Measurements from ENCODE around the gene IRF1. TPM values are rescaled to one million over a fixed set of nuclear protein-coding genes. Genes with fewer than 3 reads are reported as not detected.

The IRF1 gene
- total RNA-seq, 1 donor from 2014 or later = 155 TPM

DNA sequence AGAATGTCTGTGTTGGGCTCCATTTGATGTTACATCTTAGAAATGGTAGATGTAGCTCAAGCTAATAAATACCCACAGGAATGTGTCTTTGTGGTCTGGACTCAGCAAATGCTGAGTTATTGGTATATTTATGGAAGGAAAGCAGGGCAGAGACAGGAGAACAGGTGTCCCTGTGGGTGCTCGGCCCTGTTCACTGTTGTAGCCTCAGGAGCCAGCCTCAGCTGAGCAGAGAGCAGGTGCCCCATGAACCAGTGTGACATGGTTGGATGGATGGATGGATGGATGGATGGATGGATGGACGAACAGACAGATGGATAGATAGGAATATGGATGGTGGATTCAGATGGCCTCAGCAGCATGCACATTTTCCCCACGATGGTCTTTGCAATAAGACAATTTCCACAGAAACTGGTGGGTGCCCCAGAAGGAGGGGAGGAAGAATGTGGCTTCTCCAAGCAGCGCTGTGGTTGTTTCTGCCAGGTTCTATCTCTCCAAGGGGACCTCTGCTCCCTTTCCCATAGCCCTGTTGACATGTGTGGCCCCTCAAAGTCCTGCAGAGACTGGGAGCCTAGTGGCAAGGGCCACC is 8.2 kb upstream of the IRF1 start:
- H3K4me3 Mint-ChIP-seq (ENCODE audit: low read depth) = no peak overlapping the region
- peak overlapping the region; percentile 48 for H3K27ac Mint-ChIP-seq
- H3K36me3 Mint-ChIP-seq (ENCODE audit: low read depth) = no peaks in the 10 kb centered on the region
- DNase-seq (ENCODE audit: low spot score) = no peak
- peaks cover 34% of the 10 kb centered on the region for H3K4me1 Mint-ChIP-seq (ENCODE audit: low read depth)
- intact Hi-C loops (cut with micrococcal nuclease) = loop anchor here (5.0 to 10.0 kb wide), 4 partner anchors 321 to 556 kb away; partner anchors contain the start of genes AFF4 and HSPA4
- H3K27me3 Mint-ChIP-seq (ENCODE audit: low read depth) = no peaks in the 10 kb centered on the region
- H3K9me3 Mint-ChIP-seq = no peaks in the 10 kb centered on the region

DNA sequence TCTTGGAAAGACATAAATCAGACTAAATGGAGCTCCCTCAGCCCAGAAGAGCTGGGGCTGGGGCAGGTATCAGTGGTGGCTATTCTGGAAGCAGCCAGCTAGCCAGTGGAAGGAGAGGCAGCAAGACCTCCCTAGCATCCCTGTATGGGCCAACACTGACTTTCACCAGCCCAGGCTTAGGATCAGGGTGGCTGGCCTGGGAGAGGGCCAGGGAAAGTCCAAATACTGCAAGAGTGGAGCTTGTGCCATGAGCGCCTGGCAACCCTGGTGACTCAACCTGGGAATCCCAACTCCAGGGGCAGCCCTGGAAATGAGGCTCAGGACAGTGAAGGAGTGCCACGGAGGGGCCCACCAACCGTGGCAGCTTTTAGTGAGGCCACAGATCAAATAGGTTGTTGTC is 7.6 kb upstream of the IRF1 start:
- intact Hi-C loops (cut with micrococcal nuclease) = loop anchor here (5.0 to 10.0 kb wide), 4 partner anchors 321 to 557 kb away; partner anchors contain the start of genes AFF4 and HSPA4
- Mint-ChIP-seq H3K27me3 (ENCODE audit: low read depth) (no peaks in the 10 kb centered on the region), H3K4me3 (ENCODE audit: low read depth) (no peak overlapping the region), H3K4me1 (ENCODE audit: low read depth) (peaks cover 41% of the 10 kb centered on the region), H3K27ac (no peak overlapping the region), H3K9me3 (no peaks in the 10 kb centered on the region), H3K36me3 (ENCODE audit: low read depth) (no peaks in the 10 kb centered on the region)
- no peak for DNase-seq (ENCODE audit: low spot score)

DNA sequence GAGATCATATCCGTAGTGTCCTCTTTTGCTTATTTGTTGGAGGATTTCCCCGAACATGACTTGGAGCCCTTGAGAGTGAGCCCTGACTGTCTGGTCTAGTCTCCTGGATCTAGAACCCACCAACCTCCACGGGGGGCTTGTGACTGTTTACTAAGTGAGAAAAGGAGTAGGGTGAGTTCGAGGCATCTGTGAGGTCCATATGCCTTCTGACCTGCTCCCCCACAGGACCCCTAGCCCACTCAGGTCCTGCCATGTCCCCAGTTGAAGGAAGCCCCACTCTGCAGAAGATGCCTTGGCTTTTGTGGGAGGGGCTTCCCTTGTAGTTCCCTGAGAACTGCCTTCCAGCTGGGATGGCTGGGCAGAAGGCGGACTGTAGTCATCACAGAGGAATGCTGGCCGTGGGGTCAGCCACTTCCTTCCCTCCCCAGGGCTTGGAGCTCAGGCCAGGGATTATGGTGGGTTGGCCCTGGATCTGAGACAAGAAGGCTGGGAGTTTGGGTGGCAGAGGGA is 7.0 kb upstream of the IRF1 start:
- no peaks in the 10 kb centered on the region for H3K9me3 Mint-ChIP-seq

DNA sequence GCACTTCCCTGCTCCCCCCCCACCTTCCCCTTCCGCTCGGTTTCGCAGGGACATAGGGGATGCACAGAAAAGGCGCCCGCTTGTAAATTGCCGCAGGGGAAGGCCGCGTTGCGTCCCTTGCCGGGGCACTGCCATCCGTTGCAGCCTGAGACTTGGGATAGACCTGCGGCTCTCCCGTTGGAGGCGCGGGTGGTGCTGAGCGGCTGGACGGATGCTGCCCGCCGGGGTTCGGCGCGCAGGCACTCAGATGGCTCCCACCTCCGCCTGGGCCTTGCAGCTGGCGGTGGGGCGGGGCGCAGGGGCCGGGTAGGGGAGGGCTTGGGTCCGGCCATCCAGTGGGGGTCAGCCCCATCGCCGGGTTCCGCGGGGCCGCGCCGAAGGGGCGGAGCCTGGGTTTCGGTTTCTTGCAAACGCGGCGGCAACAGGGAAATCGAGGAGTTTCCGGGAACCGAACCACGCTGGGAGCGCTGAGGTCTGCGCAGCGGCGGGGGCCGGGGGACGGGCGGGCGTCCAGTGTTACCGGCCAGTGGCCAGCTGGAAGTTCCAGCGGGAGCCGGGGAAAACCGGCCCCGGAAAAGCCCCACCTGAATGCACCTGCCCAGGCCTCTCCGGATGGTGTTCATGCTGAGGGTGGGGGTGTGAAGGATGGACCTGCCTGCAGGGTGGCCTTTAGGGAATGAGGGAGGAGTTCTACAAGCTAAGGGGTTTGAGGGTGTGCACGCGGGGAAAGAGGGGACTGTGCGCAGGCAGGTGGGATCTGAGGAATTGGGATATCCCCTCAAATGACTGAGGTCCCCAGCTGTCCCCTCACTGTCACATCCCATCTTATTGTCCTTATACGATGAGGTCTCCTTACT is 6.3 kb upstream of the IRF1 start:
- peak; percentile 70 for DNase-seq (ENCODE audit: low spot score)
- peaks cover 51% of the 10 kb centered on the region for H3K4me1 Mint-ChIP-seq (ENCODE audit: low read depth)
- H3K27me3 Mint-ChIP-seq (ENCODE audit: low read depth) = no peaks in the 10 kb centered on the region
- no peaks in the 10 kb centered on the region for H3K36me3 Mint-ChIP-seq (ENCODE audit: low read depth)
- H3K27ac Mint-ChIP-seq = peak overlapping the region; percentile 89
- H3K9me3 Mint-ChIP-seq = no peaks in the 10 kb centered on the region
- intact Hi-C loops (cut with micrococcal nuclease) = loop anchor here (1.0 to 10.0 kb wide), 6 partner anchors 72 to 558 kb away; partner anchors contain the start of genes AFF4 and HSPA4
- H3K4me3 Mint-ChIP-seq (ENCODE audit: low read depth) = peak overlapping the region; percentile 88

More for the DNA sequence above, 7.0 kb upstream of the IRF1 start:
- Mint-ChIP-seq H3K27me3 (ENCODE audit: low read depth) (no peaks in the 10 kb centered on the region), H3K27ac (peak overlapping the region; percentile 71), H3K4me3 (ENCODE audit: low read depth) (peak overlapping the region; percentile 78), H3K36me3 (ENCODE audit: low read depth) (no peaks in the 10 kb centered on the region), H3K4me1 (ENCODE audit: low read depth) (peaks cover 46% of the 10 kb centered on the region)
- DNase-seq (ENCODE audit: low spot score) = no peak
- intact Hi-C loops (cut with micrococcal nuclease) = loop anchor here (5.0 to 10.0 kb wide), 4 partner anchors 320 to 557 kb away; partner anchors contain the start of genes AFF4 and HSPA4

DNA sequence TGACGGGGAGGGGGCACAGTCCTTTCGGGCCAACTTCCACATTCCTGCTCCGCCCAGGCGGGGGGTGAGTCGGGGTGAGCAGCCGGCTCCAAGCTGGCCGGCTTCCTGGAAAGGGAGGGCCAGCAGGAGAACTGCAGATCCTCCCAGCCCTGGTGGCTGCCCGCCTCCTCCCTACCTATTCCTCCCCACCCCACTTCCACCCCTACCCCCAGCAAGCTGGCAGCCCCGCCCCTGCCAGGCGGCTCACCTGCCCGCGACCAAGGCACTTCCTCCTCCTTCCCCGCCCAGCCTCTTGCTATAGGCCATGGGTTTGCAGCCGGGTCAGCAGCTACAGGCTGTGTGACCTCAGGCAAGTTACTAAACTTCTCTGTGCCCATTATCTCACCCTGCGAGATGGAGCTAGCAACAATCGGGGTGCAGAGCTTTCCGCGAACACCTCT is 5.6 kb upstream of the IRF1 start:
- Mint-ChIP-seq H3K9me3 (no peaks in the 10 kb centered on the region), H3K36me3 (ENCODE audit: low read depth) (no peaks in the 10 kb centered on the region), H3K4me1 (ENCODE audit: low read depth) (peaks cover 56% of the 10 kb centered on the region), H3K27me3 (ENCODE audit: low read depth) (no peaks in the 10 kb centered on the region), H3K27ac (peak overlapping the region; percentile 89), H3K4me3 (ENCODE audit: low read depth) (peak overlapping the region; percentile 88)
- intact Hi-C loops (cut with micrococcal nuclease) = loop anchor here (1.0 to 10.0 kb wide), 6 partner anchors 71 to 559 kb away; partner anchors contain the start of genes AFF4 and HSPA4
- DNase-seq (ENCODE audit: low spot score) = peak; percentile 89

DNA sequence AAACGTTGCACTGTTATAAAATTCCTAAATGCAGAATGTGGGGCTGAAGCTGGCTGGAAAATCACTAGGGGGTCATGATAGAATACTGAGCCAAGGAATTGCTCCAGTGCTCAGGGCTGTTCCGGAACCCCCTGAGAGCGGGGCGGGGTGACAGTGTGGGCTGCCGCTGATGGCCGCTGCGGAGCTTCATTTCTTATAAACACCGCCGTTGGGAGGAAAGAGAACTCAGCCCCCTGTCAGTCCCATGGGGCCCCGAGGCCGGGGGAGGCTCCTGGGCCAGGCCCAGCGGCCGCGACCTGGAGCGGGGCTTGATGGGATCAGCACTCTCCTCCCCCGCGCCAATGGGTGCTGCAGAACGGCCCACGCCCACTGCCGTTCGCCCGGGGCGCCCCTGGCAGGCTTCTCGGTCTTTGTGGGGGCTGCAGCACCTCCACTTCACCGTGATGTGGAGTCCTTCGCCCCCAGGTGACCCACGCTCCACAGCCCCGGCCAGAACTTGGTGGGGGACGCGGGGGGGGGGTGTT is 5.2 kb upstream of the IRF1 start:
- peak overlapping the region; percentile 88 for H3K4me3 Mint-ChIP-seq (ENCODE audit: low read depth)
- intact Hi-C loops (cut with micrococcal nuclease) = loop anchor here (1.0 to 10.0 kb wide), 6 partner anchors 70 to 559 kb away; partner anchors contain the start of genes AFF4 and HSPA4
- H3K9me3 Mint-ChIP-seq = no peaks in the 10 kb centered on the region
- H3K27me3 Mint-ChIP-seq (ENCODE audit: low read depth) = no peaks in the 10 kb centered on the region
- peaks cover 56% of the 10 kb centered on the region for H3K4me1 Mint-ChIP-seq (ENCODE audit: low read depth)
- no peaks in the 10 kb centered on the region for H3K36me3 Mint-ChIP-seq (ENCODE audit: low read depth)
- H3K27ac Mint-ChIP-seq = peak overlapping the region; percentile 91
- peak; percentile 74 for DNase-seq (ENCODE audit: low spot score)

DNA sequence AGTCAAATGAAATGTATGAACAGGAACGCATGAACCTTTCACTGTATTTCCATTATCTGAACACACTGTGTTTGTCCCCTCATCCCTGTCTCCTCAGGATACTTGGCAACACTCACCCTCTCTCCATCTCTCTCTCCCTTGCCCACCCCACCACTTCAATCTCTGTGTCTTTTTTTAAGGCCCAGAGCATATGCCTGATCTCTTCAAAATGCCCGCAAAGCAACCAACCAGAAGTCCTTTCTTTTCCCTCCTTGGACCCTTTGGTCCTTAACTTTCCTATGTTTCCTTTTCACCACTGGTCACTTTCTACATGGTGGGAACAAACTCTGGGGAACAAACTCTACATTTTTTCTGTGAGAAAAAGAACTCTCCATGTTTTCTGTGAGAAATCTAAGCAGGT is 3.2 kb upstream of the IRF1 start:
- H3K9me3 Mint-ChIP-seq = no peaks in the 10 kb centered on the region
- H3K27ac Mint-ChIP-seq = peak overlapping the region; percentile 91
- H3K4me3 Mint-ChIP-seq (ENCODE audit: low read depth) = peak overlapping the region; percentile 10
- DNase-seq (ENCODE audit: low spot score) = no peak
- H3K36me3 Mint-ChIP-seq (ENCODE audit: low read depth) = peaks cover 13% of the 10 kb centered on the region
- intact Hi-C loops (cut with micrococcal nuclease) = loop anchor here (1.0 to 10.0 kb wide), 7 partner anchors 37 to 1498 kb away; partner anchors contain the start of genes AFF4, GDF9, HSPA4 and SLC22A4
- peaks cover 57% of the 10 kb centered on the region for H3K4me1 Mint-ChIP-seq (ENCODE audit: low read depth)
- no peaks in the 10 kb centered on the region for H3K27me3 Mint-ChIP-seq (ENCODE audit: low read depth)

DNA sequence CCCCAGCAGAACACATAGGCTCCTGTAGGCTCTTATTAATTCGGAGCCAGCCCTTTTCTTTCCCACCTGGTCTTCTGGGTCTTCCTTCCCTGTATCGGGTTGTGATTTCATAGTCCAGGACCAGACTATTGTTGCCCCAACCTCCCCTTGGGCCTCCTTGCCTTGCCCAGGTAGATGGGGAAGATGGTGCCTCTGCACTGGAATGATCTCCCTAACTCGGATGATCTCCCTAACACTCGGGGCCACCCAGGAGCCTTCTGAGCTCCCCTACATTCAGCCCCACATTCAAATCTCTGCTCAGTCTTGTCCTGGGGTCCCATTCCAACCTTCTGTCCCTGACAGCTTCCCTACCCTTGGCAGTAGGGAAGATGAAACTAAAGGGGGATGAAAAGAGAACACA is 2.7 kb upstream of the IRF1 start:
- Mint-ChIP-seq H3K27me3 (ENCODE audit: low read depth) (no peaks in the 10 kb centered on the region), H3K36me3 (ENCODE audit: low read depth) (peaks cover 18% of the 10 kb centered on the region), H3K4me3 (ENCODE audit: low read depth) (no peak overlapping the region), H3K9me3 (no peaks in the 10 kb centered on the region), H3K4me1 (ENCODE audit: low read depth) (peaks cover 59% of the 10 kb centered on the region), H3K27ac (peak overlapping the region; percentile 91)
- intact Hi-C loops (cut with micrococcal nuclease) = loop anchor here (5.0 to 10.0 kb wide), 6 partner anchors 36 to 1499 kb away; partner anchors contain the start of genes AFF4, HSPA4 and SLC22A4
- peak; percentile 8 for DNase-seq (ENCODE audit: low spot score)

DNA sequence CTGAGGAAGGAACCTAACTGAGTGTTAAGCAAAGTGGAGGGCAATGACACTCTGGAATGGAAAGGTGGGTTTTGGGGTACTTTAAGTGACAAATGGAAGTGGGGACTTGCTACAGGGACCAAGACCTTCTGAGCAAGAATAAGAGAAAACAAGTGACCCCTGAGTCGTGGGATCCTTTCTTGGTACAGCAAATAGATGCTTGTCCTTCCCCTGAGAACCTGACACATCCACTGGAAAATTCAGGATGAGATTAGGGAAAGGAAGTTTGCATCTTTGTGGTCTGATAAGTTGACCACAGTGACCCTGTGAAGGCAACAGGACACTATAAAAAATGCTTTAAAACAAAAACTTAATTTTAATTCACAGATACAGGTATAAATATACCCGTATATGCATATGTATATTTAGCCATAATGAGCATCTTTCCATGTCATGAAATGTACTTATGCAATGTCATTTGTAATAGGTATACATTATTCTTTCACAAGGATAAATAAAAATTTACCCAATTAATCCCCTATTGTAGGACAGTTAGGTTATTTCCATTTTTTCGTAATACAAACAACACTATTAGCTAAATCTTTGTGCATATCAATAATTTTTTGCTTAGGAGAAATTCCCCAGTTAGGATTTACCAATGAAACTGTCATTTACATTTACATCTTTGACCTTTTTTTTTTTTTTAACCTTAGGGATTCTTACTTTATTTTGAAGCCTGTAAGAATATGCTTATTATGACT is 2.0 kb upstream of the IRF1 start:
- Mint-ChIP-seq H3K36me3 (ENCODE audit: low read depth) (peaks cover 25% of the 10 kb centered on the region), H3K27me3 (ENCODE audit: low read depth) (no peaks in the 10 kb centered on the region), H3K4me3 (ENCODE audit: low read depth) (peak overlapping the region; percentile 84), H3K4me1 (ENCODE audit: low read depth) (peaks cover 64% of the 10 kb centered on the region), H3K27ac (peak overlapping the region; percentile 74), H3K9me3 (no peaks in the 10 kb centered on the region)
- intact Hi-C loops (cut with micrococcal nuclease) = loop anchor here (5.0 to 10.0 kb wide), 6 partner anchors 35 to 1500 kb away; partner anchors contain the start of genes AFF4, HSPA4 and SLC22A4
- no peak for DNase-seq (ENCODE audit: low spot score)

DNA sequence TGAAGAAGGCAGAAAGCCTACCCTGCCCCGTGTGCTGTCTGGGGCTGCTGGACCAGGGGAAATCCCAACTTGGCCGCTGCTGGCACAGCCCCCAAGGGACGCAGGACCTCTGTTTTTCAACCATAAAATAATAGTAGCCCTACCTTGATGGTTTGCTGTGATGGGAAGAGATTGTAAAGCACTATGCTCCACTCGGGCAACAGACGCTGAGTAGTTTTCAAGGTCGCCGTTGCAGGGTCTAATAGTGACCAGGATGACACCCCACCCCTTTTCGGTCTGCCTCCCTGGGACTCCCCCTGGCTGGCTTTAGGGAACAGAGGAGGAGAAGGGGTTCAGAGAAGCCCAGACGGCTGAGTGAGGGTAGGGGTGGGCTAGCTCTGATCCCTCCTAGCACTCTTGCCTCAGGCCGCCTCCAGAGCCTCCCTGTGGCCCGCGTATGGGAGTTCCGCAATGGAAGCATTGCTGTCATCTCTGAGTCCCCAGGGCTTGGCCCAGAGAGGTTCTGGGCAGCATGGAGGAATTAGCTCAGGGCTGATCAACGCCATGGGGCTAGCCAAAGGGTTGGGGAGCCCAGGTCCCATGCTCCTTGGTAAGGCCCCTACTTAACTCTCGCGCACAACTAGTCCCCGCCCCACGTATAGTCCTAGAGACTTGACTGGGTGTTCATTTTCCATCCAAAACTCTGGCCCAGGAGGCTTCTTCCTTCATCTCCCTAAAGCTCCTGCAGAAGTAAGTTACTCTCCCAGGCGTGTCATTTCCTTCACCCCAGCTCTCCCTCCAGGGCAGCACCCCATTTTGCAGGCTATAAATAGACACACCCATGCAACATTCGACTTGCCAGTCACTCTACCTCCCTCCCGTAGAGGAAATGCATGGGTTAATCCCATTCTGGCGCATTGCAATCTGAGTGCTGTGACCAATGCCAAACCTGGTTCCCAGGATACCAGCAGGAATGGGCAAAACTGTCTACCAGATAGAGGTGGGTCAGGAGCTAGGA is 1.1 kb upstream of the IRF1 start:
- intact Hi-C loops (cut with micrococcal nuclease) = loop anchor here (2.0 to 10.0 kb wide), 7 partner anchors 34 to 1501 kb away; partner anchors contain the start of genes AFF4, HSPA4 and SLC22A4

More for the DNA sequence above, 1.1 kb upstream of the IRF1 start:
- DNase-seq (ENCODE audit: low spot score) = peak; percentile 26
- Mint-ChIP-seq H3K9me3 (no peaks in the 10 kb centered on the region), H3K27me3 (ENCODE audit: low read depth) (no peaks in the 10 kb centered on the region), H3K4me3 (ENCODE audit: low read depth) (peak overlapping the region; percentile 84), H3K27ac (peak overlapping the region; percentile 74), H3K36me3 (ENCODE audit: low read depth) (peaks cover 34% of the 10 kb centered on the region), H3K4me1 (ENCODE audit: low read depth) (peaks cover 65% of the 10 kb centered on the region)

Data from activated T-helper 2 cell treated with anti-CD3 and anti-CD28 coated beads, Interferon-gamma antibody, Interleukin-2, Interleukin-4, amounts not matched to agents 10 μg/mL and 5 μg/mL and 100 μg/mL, durations not matched to agents 14 hours and 24 hours and 36 hours (primary cell).